H1 (cell line): Measurements from ENCODE around the gene AOC1. TPM values are rescaled to one million over a fixed set of nuclear protein-coding genes. Genes with fewer than 3 reads are reported as not detected.

Experiments used
- CEBPB ChIP-seq: IDR thresholded peaks from 2 replicates; pipeline ENCODE4 v1.6.1; 2012; ENCODE audit warnings: low read depth, low read length
- POLR2A ChIP-seq, 2 experiments: IDR thresholded peaks; 1 replicate in 1 of 2; 2 replicates in 1 of 2; pipeline ENCODE4 v1.6.1; 2011; ENCODE audit warnings: low read depth in 2 of 2, low read length in 2 of 2, mild to moderate bottlenecking in 2 of 2; ENCODE audit errors: control extremely low read depth in 1 of 2
- RAD21 ChIP-seq, 2 experiments: IDR thresholded peaks in 1 of 2; conservative IDR thresholded peaks in 1 of 2; 2 replicates each; pipeline ENCODE4 v1.6.1; 2011; ENCODE audit warnings: low read depth in 2 of 2, low read length in 2 of 2, improper control_type of control experiment in 1 of 2, inconsistent platforms in 1 of 2, mild to moderate bottlenecking in 1 of 2, moderate library complexity in 1 of 2
- TBP ChIP-seq: IDR thresholded peaks from 2 replicates; pipeline ENCODE4 v1.6.1; 2011; ENCODE audit warnings: low read depth, low read length, improper control_type of control experiment
- ZNF274 ChIP-seq: IDR thresholded peaks from 2 replicates; pipeline ENCODE4 v1.7.0; 2012; ENCODE audit warnings: low read length, borderline replicate concordance; ENCODE audit errors: extremely low read depth
- polyA plus RNA-seq, 7 experiments: library from polyadenylated mRNA; depleted of rRNA in 3 of 7; stranded (reverse) in 5 of 7; unstranded in 2 of 7; fragments of >200 nt in 5 of 7; fragments of 200-250 nt in 2 of 7; gene quantifications; 1 replicate in 5 of 7; 2 replicates in 1 of 7; 4 replicates in 1 of 7; pipeline versions ENCODE4 v1.2.1 to v1.2.3, GENCODE V29; 2011 to 2013; ENCODE audit warnings: missing spikeins in 2 of 7, mixed read lengths in 2 of 7
- total RNA-seq: library from RNA; stranded (reverse); fragmentation: NEBNext Ultra II Directional; extraction: Animal tissue kit (Norgen Biotek cat#: 25700); gene quantifications from 2 replicates; pipeline ENCODE4 v1.2.1, GENCODE V29; 2021
- TF ChIP-seq, protein P1 (sequence below): fragments of 300-600 bp; sonication (generic); IDR thresholded peaks from 2 replicates; pipeline ENCODE4 v1.7.1; 2012; ENCODE audit warnings: low read length, moderate library complexity, mild to moderate bottlenecking, inconsistent platforms; ENCODE audit not compliant: insufficient replicate concordance

The AOC1 gene
- total and polyA plus RNA-seq, 2 of the 8 experiments (the other 6 are each of a cell fraction or from before 2014, with no cell fraction given) = 0.15 to 0.17 TPM

DNA sequence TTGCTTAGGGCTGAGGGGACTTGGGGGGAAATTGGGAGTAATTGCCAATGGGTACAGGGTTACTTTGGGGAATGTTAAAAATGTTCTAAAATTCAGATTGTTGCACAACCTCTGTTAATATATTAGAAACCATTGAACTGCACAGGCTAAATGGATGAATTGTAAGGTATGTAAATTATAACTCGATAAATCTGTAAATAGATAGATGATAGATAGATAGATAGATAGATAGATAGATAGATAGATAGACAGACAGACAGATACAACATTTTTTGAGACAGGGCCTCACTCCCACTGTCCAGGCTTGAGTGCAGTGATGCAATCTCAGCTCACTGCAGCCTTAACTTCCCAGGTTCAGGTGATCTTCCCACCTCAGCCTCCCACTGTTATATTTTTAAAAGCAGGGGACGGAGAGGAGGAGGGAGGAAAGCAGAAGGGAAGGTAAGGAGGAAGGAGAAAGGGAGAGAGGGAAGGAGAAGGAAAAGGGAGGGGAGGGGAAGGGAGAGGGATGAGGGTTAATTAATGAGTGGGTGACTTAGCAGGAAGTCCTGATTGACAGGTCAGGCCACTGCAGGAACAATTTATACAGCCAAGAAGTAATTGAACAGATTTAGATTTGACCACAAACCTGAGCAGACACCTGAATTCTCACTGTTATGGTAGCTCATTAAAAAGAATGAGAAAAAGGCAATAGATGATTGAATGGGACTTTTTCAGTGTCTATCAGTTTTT is 38.7 kb downstream of the AOC1 start (continued):
- TF ChIP-seq, protein P1, sequence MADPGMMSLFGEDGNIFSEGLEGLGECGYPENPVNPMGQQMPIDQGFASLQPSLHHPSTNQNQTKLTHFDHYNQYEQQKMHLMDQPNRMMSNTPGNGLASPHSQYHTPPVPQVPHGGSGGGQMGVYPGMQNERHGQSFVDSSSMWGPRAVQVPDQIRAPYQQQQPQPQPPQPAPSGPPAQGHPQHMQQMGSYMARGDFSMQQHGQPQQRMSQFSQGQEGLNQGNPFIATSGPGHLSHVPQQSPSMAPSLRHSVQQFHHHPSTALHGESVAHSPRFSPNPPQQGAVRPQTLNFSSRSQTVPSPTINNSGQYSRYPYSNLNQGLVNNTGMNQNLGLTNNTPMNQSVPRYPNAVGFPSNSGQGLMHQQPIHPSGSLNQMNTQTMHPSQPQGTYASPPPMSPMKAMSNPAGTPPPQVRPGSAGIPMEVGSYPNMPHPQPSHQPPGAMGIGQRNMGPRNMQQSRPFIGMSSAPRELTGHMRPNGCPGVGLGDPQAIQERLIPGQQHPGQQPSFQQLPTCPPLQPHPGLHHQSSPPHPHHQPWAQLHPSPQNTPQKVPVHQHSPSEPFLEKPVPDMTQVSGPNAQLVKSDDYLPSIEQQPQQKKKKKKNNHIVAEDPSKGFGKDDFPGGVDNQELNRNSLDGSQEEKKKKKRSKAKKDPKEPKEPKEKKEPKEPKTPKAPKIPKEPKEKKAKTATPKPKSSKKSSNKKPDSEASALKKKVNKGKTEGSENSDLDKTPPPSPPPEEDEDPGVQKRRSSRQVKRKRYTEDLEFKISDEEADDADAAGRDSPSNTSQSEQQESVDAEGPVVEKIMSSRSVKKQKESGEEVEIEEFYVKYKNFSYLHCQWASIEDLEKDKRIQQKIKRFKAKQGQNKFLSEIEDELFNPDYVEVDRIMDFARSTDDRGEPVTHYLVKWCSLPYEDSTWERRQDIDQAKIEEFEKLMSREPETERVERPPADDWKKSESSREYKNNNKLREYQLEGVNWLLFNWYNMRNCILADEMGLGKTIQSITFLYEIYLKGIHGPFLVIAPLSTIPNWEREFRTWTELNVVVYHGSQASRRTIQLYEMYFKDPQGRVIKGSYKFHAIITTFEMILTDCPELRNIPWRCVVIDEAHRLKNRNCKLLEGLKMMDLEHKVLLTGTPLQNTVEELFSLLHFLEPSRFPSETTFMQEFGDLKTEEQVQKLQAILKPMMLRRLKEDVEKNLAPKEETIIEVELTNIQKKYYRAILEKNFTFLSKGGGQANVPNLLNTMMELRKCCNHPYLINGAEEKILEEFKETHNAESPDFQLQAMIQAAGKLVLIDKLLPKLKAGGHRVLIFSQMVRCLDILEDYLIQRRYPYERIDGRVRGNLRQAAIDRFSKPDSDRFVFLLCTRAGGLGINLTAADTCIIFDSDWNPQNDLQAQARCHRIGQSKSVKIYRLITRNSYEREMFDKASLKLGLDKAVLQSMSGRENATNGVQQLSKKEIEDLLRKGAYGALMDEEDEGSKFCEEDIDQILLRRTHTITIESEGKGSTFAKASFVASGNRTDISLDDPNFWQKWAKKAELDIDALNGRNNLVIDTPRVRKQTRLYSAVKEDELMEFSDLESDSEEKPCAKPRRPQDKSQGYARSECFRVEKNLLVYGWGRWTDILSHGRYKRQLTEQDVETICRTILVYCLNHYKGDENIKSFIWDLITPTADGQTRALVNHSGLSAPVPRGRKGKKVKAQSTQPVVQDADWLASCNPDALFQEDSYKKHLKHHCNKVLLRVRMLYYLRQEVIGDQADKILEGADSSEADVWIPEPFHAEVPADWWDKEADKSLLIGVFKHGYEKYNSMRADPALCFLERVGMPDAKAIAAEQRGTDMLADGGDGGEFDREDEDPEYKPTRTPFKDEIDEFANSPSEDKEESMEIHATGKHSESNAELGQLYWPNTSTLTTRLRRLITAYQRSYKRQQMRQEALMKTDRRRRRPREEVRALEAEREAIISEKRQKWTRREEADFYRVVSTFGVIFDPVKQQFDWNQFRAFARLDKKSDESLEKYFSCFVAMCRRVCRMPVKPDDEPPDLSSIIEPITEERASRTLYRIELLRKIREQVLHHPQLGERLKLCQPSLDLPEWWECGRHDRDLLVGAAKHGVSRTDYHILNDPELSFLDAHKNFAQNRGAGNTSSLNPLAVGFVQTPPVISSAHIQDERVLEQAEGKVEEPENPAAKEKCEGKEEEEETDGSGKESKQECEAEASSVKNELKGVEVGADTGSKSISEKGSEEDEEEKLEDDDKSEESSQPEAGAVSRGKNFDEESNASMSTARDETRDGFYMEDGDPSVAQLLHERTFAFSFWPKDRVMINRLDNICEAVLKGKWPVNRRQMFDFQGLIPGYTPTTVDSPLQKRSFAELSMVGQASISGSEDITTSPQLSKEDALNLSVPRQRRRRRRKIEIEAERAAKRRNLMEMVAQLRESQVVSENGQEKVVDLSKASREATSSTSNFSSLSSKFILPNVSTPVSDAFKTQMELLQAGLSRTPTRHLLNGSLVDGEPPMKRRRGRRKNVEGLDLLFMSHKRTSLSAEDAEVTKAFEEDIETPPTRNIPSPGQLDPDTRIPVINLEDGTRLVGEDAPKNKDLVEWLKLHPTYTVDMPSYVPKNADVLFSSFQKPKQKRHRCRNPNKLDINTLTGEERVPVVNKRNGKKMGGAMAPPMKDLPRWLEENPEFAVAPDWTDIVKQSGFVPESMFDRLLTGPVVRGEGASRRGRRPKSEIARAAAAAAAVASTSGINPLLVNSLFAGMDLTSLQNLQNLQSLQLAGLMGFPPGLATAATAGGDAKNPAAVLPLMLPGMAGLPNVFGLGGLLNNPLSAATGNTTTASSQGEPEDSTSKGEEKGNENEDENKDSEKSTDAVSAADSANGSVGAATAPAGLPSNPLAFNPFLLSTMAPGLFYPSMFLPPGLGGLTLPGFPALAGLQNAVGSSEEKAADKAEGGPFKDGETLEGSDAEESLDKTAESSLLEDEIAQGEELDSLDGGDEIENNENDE = no peak
- no peak for TF ChIP-seq TBP
- no peak for TF ChIP-seq ZNF274
- no peak for TF ChIP-seq CEBPB
- no peak for TF ChIP-seq RAD21 (IDR thresholded peaks at IDR 0.05 in 1 of 2, conservative IDR thresholded peaks at IDR 0.05 in 1 of 2; ENCODE audit: low read depth in 2 of 2, low read length in 2 of 2)
- no peak for TF ChIP-seq POLR2A (IDR thresholded peaks at IDR 0.05; ENCODE audit: control extremely low read depth in 1 of 2, low read depth in 2 of 2, low read length in 2 of 2)
